ENCODE measurements around the gene MRPL58. TPM values are rescaled to one million over a fixed set of nuclear protein-coding genes. Genes with fewer than 3 reads are reported as not detected.

Gene MRPL58
- total RNA-seq, 6 experiments from 2014 or later = 39.2 to 50.6 (median 47.8) TPM

DNA sequence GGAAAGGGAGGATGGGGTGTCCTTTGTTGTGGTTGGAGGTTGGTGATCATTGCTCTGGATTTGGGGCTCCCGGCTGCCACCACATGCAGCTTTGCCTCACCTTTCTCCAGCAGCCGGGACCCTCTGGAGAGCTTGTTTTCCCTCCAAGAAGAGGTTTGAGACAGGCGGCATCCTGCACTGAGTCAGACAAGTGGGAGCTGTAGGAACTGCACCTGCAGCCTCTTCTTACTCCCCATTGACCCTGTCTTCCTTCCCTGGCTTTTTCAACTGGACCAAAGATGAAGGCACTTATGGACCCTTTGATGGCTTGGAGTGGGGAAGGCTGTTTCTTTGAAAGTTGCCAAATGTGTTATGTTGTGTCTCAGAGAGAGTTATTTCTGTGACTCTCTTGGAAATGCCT, 51.2 kb downstream of the MRPL58 start:
- TF ChIP-seq, protein P1, sequence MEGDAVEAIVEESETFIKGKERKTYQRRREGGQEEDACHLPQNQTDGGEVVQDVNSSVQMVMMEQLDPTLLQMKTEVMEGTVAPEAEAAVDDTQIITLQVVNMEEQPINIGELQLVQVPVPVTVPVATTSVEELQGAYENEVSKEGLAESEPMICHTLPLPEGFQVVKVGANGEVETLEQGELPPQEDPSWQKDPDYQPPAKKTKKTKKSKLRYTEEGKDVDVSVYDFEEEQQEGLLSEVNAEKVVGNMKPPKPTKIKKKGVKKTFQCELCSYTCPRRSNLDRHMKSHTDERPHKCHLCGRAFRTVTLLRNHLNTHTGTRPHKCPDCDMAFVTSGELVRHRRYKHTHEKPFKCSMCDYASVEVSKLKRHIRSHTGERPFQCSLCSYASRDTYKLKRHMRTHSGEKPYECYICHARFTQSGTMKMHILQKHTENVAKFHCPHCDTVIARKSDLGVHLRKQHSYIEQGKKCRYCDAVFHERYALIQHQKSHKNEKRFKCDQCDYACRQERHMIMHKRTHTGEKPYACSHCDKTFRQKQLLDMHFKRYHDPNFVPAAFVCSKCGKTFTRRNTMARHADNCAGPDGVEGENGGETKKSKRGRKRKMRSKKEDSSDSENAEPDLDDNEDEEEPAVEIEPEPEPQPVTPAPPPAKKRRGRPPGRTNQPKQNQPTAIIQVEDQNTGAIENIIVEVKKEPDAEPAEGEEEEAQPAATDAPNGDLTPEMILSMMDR (IDR thresholded peaks at IDR 0.05) = no peak; the same call in 1 of the 2 replicates
- Mint-ChIP-seq H3K4me3 (no peak overlapping the region), H3K27ac (no peak overlapping the region), H3K27me3 (ENCODE audit: insufficient read depth) (peaks cover 2% of the 10 kb centered on the region), H3K9me3 (no peaks in the 10 kb centered on the region), H3K36me3 (ENCODE audit: low read depth) (peaks cover 6% of the 10 kb centered on the region), H3K4me1 (ENCODE audit: low read depth) (peaks cover 24% of the 10 kb centered on the region)
- DNase-seq = no peak

DNA sequence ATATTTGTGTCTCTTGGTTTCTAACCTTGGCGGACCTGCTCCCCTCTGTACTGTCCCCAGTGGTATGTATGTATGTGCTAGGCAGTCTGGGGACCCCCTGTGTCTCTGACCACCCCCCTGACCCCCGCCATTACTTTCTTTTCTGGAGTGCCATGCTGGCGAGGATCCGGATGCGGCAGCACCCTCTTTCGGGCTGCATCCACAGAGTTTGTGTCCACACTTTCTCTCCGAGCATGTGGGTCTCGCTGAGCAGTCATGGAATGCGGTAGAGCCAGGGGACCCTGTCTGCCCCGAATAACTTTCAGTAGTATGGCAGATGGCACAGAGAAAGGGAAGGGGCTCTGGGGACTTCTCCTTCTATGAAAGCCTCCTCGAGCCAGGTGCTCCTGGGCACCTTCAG, 51.6 kb downstream of the MRPL58 start:
- Mint-ChIP-seq H3K27me3 (ENCODE audit: insufficient read depth) (peaks cover 2% of the 10 kb centered on the region), H3K27ac (no peak overlapping the region), H3K4me1 (ENCODE audit: low read depth) (peaks cover 24% of the 10 kb centered on the region), H3K36me3 (ENCODE audit: low read depth) (peaks cover 6% of the 10 kb centered on the region), H3K9me3 (no peaks in the 10 kb centered on the region), H3K4me3 (no peak overlapping the region)
- no peak for DNase-seq
- TF ChIP-seq, protein P1 (IDR thresholded peaks at IDR 0.05) = no peak

DNA sequence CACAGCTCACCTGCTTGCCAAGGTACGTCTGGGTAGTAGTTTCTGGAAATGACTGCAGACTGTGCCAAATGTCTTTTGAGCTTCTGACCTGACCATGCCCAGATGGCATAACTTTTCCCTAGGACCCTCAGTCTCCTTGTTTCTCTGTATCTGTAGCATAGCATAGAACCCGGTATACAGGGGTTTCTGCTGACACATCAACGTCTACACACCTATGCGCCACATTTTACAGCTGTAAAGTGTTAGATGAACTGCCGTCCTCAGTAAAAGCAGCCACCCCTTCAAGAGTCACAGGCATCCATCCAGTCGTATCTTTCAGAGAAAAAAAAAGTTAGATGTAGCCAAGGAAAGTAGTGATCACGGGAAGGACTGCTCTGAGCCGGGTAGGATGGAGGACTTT, 52.0 kb downstream of the MRPL58 start:
- no peak for DNase-seq
- Mint-ChIP-seq H3K4me3 (no peak overlapping the region), H3K27me3 (ENCODE audit: insufficient read depth) (peaks cover 2% of the 10 kb centered on the region), H3K36me3 (ENCODE audit: low read depth) (peaks cover 6% of the 10 kb centered on the region), H3K9me3 (no peaks in the 10 kb centered on the region), H3K4me1 (ENCODE audit: low read depth) (peaks cover 24% of the 10 kb centered on the region), H3K27ac (no peak overlapping the region)
- TF ChIP-seq, protein P1 (IDR thresholded peaks at IDR 0.05) = no peak

DNA sequence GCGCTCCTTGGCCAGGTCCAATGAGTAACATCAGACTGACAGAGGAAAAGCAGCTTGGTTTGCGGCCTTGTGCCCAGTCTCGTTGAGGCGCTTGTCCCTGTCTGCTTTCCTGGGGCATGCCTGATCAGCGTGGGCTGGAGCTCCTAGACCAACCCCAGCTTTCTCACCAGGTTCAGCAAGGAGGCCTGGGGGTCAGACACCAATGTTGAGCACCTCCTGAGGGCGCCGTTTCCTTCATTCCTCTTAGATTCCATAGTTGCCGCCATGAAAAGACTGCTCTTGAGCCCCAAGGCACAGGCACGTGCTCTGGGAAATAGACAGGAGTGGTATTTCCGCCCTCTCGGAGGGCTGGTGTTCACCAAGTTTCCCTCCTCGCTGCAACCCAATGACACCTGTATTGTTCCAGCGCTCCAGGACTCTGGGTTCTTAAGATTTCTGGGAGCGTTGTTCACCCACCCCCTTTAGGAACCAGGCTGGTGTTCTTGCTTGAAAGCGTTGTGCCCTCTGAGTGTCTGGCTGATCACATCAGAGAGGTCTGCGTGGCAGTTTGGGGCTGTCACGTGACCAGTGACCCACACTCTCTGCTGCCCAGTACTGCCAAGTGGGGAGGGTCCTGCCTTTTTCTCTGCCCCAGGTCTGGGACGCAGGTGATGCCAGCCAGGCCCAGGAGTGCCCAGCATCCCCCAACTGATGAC, 52.5 kb downstream of the MRPL58 start:
- H3K27me3 Mint-ChIP-seq (ENCODE audit: insufficient read depth) = peaks cover 4% of the 10 kb centered on the region
- no peak for DNase-seq
- H3K4me3 Mint-ChIP-seq = no peak overlapping the region
- H3K27ac Mint-ChIP-seq = peak overlapping the region; percentile 77; the same call in 1 of the 2 replicates
- H3K36me3 Mint-ChIP-seq (ENCODE audit: low read depth) = peaks cover 6% of the 10 kb centered on the region
- TF ChIP-seq, protein P1 (IDR thresholded peaks at IDR 0.05) = no peak
- no peaks in the 10 kb centered on the region for H3K9me3 Mint-ChIP-seq
- H3K4me1 Mint-ChIP-seq (ENCODE audit: low read depth) = peaks cover 20% of the 10 kb centered on the region

GRCh38 chr17:75065562-75066151, 53.2 kb downstream of the MRPL58 start:
- peak; percentile 31 for DNase-seq
- peak overlapping the region; percentile 77 for H3K27ac Mint-ChIP-seq
- peaks cover 4% of the 10 kb centered on the region for H3K27me3 Mint-ChIP-seq (ENCODE audit: insufficient read depth)
- TF ChIP-seq, protein P1 (IDR thresholded peaks at IDR 0.05) = no peak
- no peaks in the 10 kb centered on the region for H3K9me3 Mint-ChIP-seq
- H3K36me3 Mint-ChIP-seq (ENCODE audit: low read depth) = peaks cover 6% of the 10 kb centered on the region; the same call in 1 of the 2 replicates
- H3K4me3 Mint-ChIP-seq = no peak overlapping the region
- peaks cover 16% of the 10 kb centered on the region for H3K4me1 Mint-ChIP-seq (ENCODE audit: low read depth)
